ENCODE measurements around the gene ATP8A2.

- TF ChIP-seq CTCF (IDR thresholded peaks at IDR 0.05) (no peak), EP300 (IDR thresholded peaks at IDR 0.05) (no peak), POLR2AphosphoS5 (IDR thresholded peaks at IDR 0.05) (no peak)
These were observed 465.0 kb downstream of the ATP8A2 start for GRCh38 chr13:25836574-25837336.
